ENCODE data around the gene PTPN21. TPM values are rescaled to one million over a fixed set of nuclear protein-coding genes. Genes with fewer than 3 reads are reported as not detected.
A peak's percentile ranks its signal among the peaks of the same experiment; 100 is the strongest.

The PTPN21 gene
- total RNA-seq, 1 donor from 2014 or later: 21.9 TPM

- H3K27me3 Mint-ChIP-seq (ENCODE audit: low read depth): no peaks in the 10 kb centered on the region
- no peak for DNase-seq (ENCODE audit: low read depth, low spot score)
- H3K4me3 Mint-ChIP-seq: no peak overlapping the region
- no peak overlapping the region for H3K27ac Mint-ChIP-seq (ENCODE audit: unreplicated experiment)
- H3K36me3 Mint-ChIP-seq (ENCODE audit: low read depth): peaks cover 40% of the 10 kb centered on the region
- H3K4me1 Mint-ChIP-seq: no peaks in the 10 kb centered on the region
- no peaks in the 10 kb centered on the region for H3K9me3 Mint-ChIP-seq
- no peak for TF ChIP-seq CTCF (conservative IDR thresholded peaks at IDR 0.05)
Measured at GRCh38 chr14:88477513-88478250, 77.1 kb downstream of the PTPN21 start.

GRCh38 chr14:88476825-88477224, 78.0 kb downstream of the PTPN21 start:
- Mint-ChIP-seq H3K9me3 (no peaks in the 10 kb centered on the region), H3K27ac (ENCODE audit: unreplicated experiment) (peak overlapping the region; percentile 43), H3K36me3 (ENCODE audit: low read depth) (peaks cover 38% of the 10 kb centered on the region), H3K27me3 (ENCODE audit: low read depth) (no peaks in the 10 kb centered on the region), H3K4me1 (no peaks in the 10 kb centered on the region), H3K4me3 (no peak overlapping the region)
- TF ChIP-seq CTCF (conservative IDR thresholded peaks at IDR 0.05): no peak
- DNase-seq (ENCODE audit: low read depth, low spot score): no peak

- Mint-ChIP-seq H3K36me3 (ENCODE audit: low read depth) (peaks cover 36% of the 10 kb centered on the region), H3K4me1 (no peaks in the 10 kb centered on the region), H3K27me3 (ENCODE audit: low read depth) (no peaks in the 10 kb centered on the region), H3K9me3 (no peaks in the 10 kb centered on the region), H3K4me3 (no peak overlapping the region), H3K27ac (ENCODE audit: unreplicated experiment) (peak overlapping the region; percentile 19)
- TF ChIP-seq CTCF (conservative IDR thresholded peaks at IDR 0.05): no peak
- no peak for DNase-seq (ENCODE audit: low read depth, low spot score)
Measured at GRCh38 chr14:88476214-88476774, 78.5 kb downstream of the PTPN21 start.

- Mint-ChIP-seq H3K9me3 (no peaks in the 10 kb centered on the region), H3K4me1 (no peaks in the 10 kb centered on the region), H3K27ac (ENCODE audit: unreplicated experiment) (no peak overlapping the region), H3K36me3 (ENCODE audit: low read depth) (peaks cover 38% of the 10 kb centered on the region), H3K27me3 (ENCODE audit: low read depth) (no peaks in the 10 kb centered on the region), H3K4me3 (no peak overlapping the region)
- no peak for TF ChIP-seq CTCF (conservative IDR thresholded peaks at IDR 0.05)
- DNase-seq (ENCODE audit: low read depth, low spot score): no peak
Measured at GRCh38 chr14:88473791-88474190, 81.0 kb downstream of the PTPN21 start.

GRCh38 chr14:88470542-88471440, 84.0 kb downstream of the PTPN21 start:
- Mint-ChIP-seq H3K4me1 (no peaks in the 10 kb centered on the region), H3K4me3 (no peak overlapping the region), H3K36me3 (ENCODE audit: low read depth) (peaks cover 43% of the 10 kb centered on the region), H3K27ac (ENCODE audit: unreplicated experiment) (no peak overlapping the region), H3K27me3 (ENCODE audit: low read depth) (no peaks in the 10 kb centered on the region), H3K9me3 (no peaks in the 10 kb centered on the region)
- no peak for DNase-seq (ENCODE audit: low read depth, low spot score)
- TF ChIP-seq CTCF (conservative IDR thresholded peaks at IDR 0.05): no peak

Data from neural crest cell (in vitro differentiated cells).